ENCODE measurements around the gene PRR18.

PRR18 gene

GRCh38 chr6:166336847-166337246, 28.7 kb upstream of the PRR18 start:
- no peak for DNase-seq (ENCODE audit: low read depth)
- TF ChIP-seq POLR2A (IDR thresholded peaks at IDR 0.05; ENCODE audit: extremely low read depth, insufficient read length): no peak
- TF ChIP-seq MYC (IDR thresholded peaks at IDR 0.05; ENCODE audit: low read depth, low read length): no peak
- TF ChIP-seq, protein P1, sequence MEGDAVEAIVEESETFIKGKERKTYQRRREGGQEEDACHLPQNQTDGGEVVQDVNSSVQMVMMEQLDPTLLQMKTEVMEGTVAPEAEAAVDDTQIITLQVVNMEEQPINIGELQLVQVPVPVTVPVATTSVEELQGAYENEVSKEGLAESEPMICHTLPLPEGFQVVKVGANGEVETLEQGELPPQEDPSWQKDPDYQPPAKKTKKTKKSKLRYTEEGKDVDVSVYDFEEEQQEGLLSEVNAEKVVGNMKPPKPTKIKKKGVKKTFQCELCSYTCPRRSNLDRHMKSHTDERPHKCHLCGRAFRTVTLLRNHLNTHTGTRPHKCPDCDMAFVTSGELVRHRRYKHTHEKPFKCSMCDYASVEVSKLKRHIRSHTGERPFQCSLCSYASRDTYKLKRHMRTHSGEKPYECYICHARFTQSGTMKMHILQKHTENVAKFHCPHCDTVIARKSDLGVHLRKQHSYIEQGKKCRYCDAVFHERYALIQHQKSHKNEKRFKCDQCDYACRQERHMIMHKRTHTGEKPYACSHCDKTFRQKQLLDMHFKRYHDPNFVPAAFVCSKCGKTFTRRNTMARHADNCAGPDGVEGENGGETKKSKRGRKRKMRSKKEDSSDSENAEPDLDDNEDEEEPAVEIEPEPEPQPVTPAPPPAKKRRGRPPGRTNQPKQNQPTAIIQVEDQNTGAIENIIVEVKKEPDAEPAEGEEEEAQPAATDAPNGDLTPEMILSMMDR (IDR thresholded peaks at IDR 0.05; ENCODE audit: low read depth, low read length): no peak

DNA sequence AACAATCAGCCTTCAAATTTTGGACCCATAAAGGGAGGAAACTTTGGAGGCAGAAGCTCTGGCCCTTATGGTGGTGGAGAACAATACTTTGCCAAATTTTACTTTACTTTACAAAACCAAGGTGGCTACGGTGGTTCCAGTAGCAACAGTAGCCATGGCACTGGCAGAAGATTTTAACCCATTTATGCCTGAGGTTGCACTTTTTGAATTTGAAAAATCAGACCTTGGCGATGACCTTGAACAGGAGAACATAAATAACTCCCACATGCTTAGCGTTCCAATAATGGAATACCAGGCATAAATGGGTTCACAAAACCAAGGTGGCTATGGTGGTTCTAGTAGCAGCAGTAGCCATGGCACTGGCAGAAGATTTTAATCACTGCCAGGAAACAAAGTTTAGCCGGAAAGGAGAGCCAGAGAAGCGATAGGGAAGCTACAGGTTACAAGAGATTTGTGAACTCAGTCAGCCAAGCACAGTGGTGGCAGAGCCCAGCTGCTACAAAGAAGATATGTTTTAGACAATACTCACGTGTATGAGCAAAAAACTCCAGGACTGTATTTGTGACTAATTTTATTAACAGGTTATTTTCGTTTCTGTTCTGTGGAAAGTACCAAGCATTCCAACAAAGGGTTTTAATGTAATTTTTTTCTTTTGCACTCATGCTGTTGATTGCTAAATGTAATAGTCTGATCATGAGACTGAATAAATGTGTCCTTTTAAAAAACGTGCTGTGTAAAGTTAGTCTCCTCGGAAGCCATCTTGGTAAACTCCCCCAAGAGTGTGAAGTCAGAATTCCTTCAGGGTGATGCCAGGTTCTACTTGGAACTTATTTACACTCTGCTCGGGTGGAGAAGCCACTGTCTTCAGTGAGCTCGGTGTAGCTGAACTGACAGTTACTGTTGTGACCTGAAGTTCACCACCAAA, 27.4 kb upstream of the PRR18 start:
- no peak for DNase-seq (ENCODE audit: low read depth)
- TF ChIP-seq, protein P1 (IDR thresholded peaks at IDR 0.05; ENCODE audit: low read depth, low read length): no peak
- TF ChIP-seq, protein P2, sequence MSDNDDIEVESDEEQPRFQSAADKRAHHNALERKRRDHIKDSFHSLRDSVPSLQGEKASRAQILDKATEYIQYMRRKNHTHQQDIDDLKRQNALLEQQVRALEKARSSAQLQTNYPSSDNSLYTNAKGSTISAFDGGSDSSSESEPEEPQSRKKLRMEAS (IDR thresholded peaks at IDR 0.05; ENCODE audit: low read depth, low read length): no peak
- TF ChIP-seq MYC (IDR thresholded peaks at IDR 0.05; ENCODE audit: low read depth, low read length): no peak
- TF ChIP-seq POLR2A (IDR thresholded peaks at IDR 0.05; ENCODE audit: extremely low read depth, insufficient read length): no peak

More at GRCh38 chr6:166336847-166337246, 28.7 kb upstream of the PRR18 start:
- H3K4me3 ChIP-seq (ENCODE audit: low read depth, low read length): no peak overlapping the region

DNA sequence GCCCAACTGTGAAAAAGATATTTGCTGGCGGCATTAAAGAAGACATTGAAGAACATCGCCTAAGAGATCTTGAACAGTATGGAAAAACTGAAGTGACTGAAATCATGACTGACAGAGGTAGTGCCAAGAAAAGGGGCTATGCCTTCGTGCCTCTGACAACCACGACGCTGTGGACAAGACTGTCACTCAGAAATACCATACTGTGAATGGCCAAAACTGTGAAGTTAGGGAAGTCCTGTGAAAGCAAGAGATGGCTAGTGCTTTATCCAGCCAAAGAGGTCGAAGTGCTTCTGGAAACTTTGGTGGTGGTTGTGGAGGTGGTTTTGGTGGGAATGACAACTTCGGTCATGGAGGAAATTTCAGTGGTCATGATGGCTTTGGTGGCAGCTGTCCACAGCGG, 26.7 kb upstream of the PRR18 start:
- DNase-seq (ENCODE audit: low read depth): no peak
- TF ChIP-seq POLR2A (IDR thresholded peaks at IDR 0.05; ENCODE audit: extremely low read depth, insufficient read length) (no peak), MYC (IDR thresholded peaks at IDR 0.05; ENCODE audit: low read depth, low read length) (no peak)
- TF ChIP-seq, protein P2 (IDR thresholded peaks at IDR 0.05; ENCODE audit: low read depth, low read length): no peak
- TF ChIP-seq, protein P1 (IDR thresholded peaks at IDR 0.05; ENCODE audit: low read depth, low read length): no peak
- H3K4me3 ChIP-seq (ENCODE audit: low read depth, low read length): no peak overlapping the region

More for the DNA sequence above, 27.4 kb upstream of the PRR18 start:
- no peak overlapping the region for H3K4me3 ChIP-seq (ENCODE audit: low read depth, low read length)

- DNase-seq (ENCODE audit: low read depth): peak; percentile 66
- no peak overlapping the region for H3K4me3 ChIP-seq (ENCODE audit: low read depth, low read length)
- TF ChIP-seq, protein P1 (IDR thresholded peaks at IDR 0.05; ENCODE audit: low read depth, low read length): no peak
- TF ChIP-seq, protein P2 (IDR thresholded peaks at IDR 0.05; ENCODE audit: low read depth, low read length): no peak
- TF ChIP-seq POLR2A (IDR thresholded peaks at IDR 0.05; ENCODE audit: extremely low read depth, insufficient read length) (no peak), MYC (IDR thresholded peaks at IDR 0.05; ENCODE audit: low read depth, low read length) (no peak)
Measured at GRCh38 chr6:166333172-166333995, 25.2 kb upstream of the PRR18 start.

- no peak overlapping the region for H3K4me3 ChIP-seq (ENCODE audit: low read depth, low read length)
- DNase-seq (ENCODE audit: low read depth): no peak
- TF ChIP-seq, protein P1 (IDR thresholded peaks at IDR 0.05; ENCODE audit: low read depth, low read length): no peak
- TF ChIP-seq, protein P2 (IDR thresholded peaks at IDR 0.05; ENCODE audit: low read depth, low read length): no peak
- no peak for TF ChIP-seq MYC (IDR thresholded peaks at IDR 0.05; ENCODE audit: low read depth, low read length)
- no peak for TF ChIP-seq POLR2A (IDR thresholded peaks at IDR 0.05; ENCODE audit: extremely low read depth, insufficient read length)
Measured at GRCh38 chr6:166331503-166332415, 23.6 kb upstream of the PRR18 start.

Measured in NB4 (cell line).